BE2C (cell line): ENCODE data around the gene HEPHL1.

Experiments used
- DNase-seq: peaks from one replicate; pipeline ENCODE4 v3.0.0-alpha.2; 2020
- H3K27me3 ChIP-seq: fragments of 250-450 bp; sonication (Bioruptor Pico); 2 replicates; pipeline ENCODE4 v1.5.1; 2020; ENCODE audit warnings: mild to moderate bottlenecking
- H3K36me3 ChIP-seq: fragments of 250-450 bp; sonication (Bioruptor Pico); 2 replicates; pipeline ENCODE4 v1.5.1; 2020; ENCODE audit warnings: mild to moderate bottlenecking
- H3K4me1 ChIP-seq: fragments of 250-450 bp; sonication (Bioruptor Pico); 2 replicates; pipeline ENCODE4 v1.5.1; 2020
- H3K4me3 ChIP-seq: 2 replicates; pipeline ENCODE4 v1.5.1; 2011; ENCODE audit warnings: low read depth, low read length
- H3K9me3 ChIP-seq: fragments of 250-450 bp; sonication (Bioruptor Pico); 2 replicates; pipeline ENCODE4 v1.5.1; 2020
- CTCF ChIP-seq: IDR thresholded peaks from 2 replicates; pipeline ENCODE4 v1.5.1; 2012; ENCODE audit warnings: mild to moderate bottlenecking, low read depth, low read length

Gene HEPHL1

GRCh38 chr11:94010136-94010535 lies 11.0 kb upstream of the HEPHL1 start:
- no peaks in the 10 kb centered on the region for H3K9me3 ChIP-seq
- no peaks in the 10 kb centered on the region for H3K4me1 ChIP-seq
- no peak overlapping the region for H3K4me3 ChIP-seq
- DNase-seq = no peak
- no peak for TF ChIP-seq CTCF
- no peaks in the 10 kb centered on the region for H3K27me3 ChIP-seq
- no peaks in the 10 kb centered on the region for H3K36me3 ChIP-seq

- TF ChIP-seq CTCF = no peak
- no peaks in the 10 kb centered on the region for H3K36me3 ChIP-seq
- DNase-seq = no peak
These were observed 9.7 kb upstream of the HEPHL1 start for GRCh38 chr11:94011478-94011877.

GRCh38 chr11:94017446-94017845 lies 3.7 kb upstream of the HEPHL1 start:
- Histone ChIP-seq H3K4me1 (no peaks in the 10 kb centered on the region), H3K4me3 (no peak overlapping the region), H3K27me3 (no peaks in the 10 kb centered on the region), H3K9me3 (no peaks in the 10 kb centered on the region), H3K36me3 (no peaks in the 10 kb centered on the region)
- DNase-seq = no peak
- TF ChIP-seq CTCF = no peak

More at GRCh38 chr11:94011478-94011877, 9.7 kb upstream of the HEPHL1 start:
- no peaks in the 10 kb centered on the region for H3K9me3 ChIP-seq
- H3K4me1 ChIP-seq = no peaks in the 10 kb centered on the region
- no peak overlapping the region for H3K4me3 ChIP-seq
- H3K27me3 ChIP-seq = no peaks in the 10 kb centered on the region

- H3K27me3 ChIP-seq = no peaks in the 10 kb centered on the region
- no peak for DNase-seq
- no peak overlapping the region for H3K4me3 ChIP-seq
- no peaks in the 10 kb centered on the region for H3K36me3 ChIP-seq
- no peaks in the 10 kb centered on the region for H3K9me3 ChIP-seq
- no peak for TF ChIP-seq CTCF
- peaks cover 4% of the 10 kb centered on the region for H3K4me1 ChIP-seq
These were observed 2.4 kb upstream of the HEPHL1 start for GRCh38 chr11:94018721-94019120.

- Histone ChIP-seq H3K36me3 (no peaks in the 10 kb centered on the region), H3K4me3 (no peak overlapping the region), H3K27me3 (no peaks in the 10 kb centered on the region), H3K9me3 (no peaks in the 10 kb centered on the region), H3K4me1 (peaks cover 17% of the 10 kb centered on the region)
- DNase-seq = no peak
- no peak for TF ChIP-seq CTCF
These were observed 2.7 kb downstream of the HEPHL1 start for GRCh38 chr11:94023856-94024255.

- Histone ChIP-seq H3K4me3 (no peak overlapping the region), H3K9me3 (no peaks in the 10 kb centered on the region), H3K27me3 (no peaks in the 10 kb centered on the region), H3K36me3 (no peaks in the 10 kb centered on the region), H3K4me1 (peaks cover 17% of the 10 kb centered on the region)
- DNase-seq = peak; percentile 33
- TF ChIP-seq CTCF = no peak
These were observed 3.4 kb downstream of the HEPHL1 start for GRCh38 chr11:94024547-94024946.
